HG03108 (cell line): Measurements from ENCODE around the gene RPL39L.

Experiments
- ATAC-seq: cut with Tn5 transposase; IDR thresholded peaks from one replicate; pipeline ENCODE4 v1.9.1; 2021; ENCODE audit warnings: moderate library complexity; ENCODE audit not compliant: unreplicated experiment

The RPL39L gene

GRCh38 chr3:187101184-187102072 lies 37.9 kb downstream of the RPL39L start:
- ATAC-seq, result no peak

GRCh38 chr3:187098923-187099512 lies 40.3 kb downstream of the RPL39L start:
- no peak for ATAC-seq

- ATAC-seq, result no peak
Measured at GRCh38 chr3:187093320-187093719, 46.0 kb downstream of the RPL39L start.

- ATAC-seq, result no peak
Measured at GRCh38 chr3:187088701-187089100, 50.6 kb downstream of the RPL39L start.

- no peak for ATAC-seq
Measured at GRCh38 chr3:187086831-187087230, 52.5 kb downstream of the RPL39L start.

GRCh38 chr3:187085933-187086332 lies 53.4 kb downstream of the RPL39L start:
- no peak for ATAC-seq

DNA sequence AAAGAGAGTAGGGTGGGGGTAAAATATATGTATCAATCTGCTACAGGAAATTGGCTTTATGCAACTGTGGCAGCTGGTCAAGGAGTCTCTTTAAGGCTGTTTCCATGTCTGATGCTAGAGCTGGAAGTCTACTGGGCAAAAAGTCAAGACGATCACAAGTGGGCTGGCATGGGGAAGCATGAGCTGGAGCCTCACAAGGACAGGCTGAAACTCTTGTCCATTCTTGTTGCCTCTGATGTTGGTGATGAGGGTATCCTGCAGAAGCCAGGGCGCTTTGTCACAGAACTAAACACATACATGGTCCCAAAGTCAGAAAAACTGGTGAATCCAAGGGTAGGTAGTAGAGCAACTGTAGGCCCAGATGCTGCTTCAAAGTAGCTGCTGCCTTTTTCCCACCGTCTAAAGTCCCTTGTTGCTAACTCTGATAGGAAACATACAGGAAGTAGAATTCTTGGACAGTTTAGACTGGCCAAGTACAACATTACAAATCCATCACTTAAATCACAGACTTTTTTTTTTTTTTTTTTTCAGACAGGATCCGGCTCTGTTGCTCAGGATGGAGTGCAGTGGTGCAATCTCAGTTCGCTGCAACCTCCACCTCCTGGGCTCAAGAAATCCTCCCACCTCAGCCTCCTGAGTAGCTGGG lies 54.2 kb downstream of the RPL39L start:
- no peak for ATAC-seq

GRCh38 chr3:187084580-187084979 lies 54.7 kb downstream of the RPL39L start:
- no peak for ATAC-seq

GRCh38 chr3:187084126-187084525 lies 55.2 kb downstream of the RPL39L start:
- no peak for ATAC-seq

DNA sequence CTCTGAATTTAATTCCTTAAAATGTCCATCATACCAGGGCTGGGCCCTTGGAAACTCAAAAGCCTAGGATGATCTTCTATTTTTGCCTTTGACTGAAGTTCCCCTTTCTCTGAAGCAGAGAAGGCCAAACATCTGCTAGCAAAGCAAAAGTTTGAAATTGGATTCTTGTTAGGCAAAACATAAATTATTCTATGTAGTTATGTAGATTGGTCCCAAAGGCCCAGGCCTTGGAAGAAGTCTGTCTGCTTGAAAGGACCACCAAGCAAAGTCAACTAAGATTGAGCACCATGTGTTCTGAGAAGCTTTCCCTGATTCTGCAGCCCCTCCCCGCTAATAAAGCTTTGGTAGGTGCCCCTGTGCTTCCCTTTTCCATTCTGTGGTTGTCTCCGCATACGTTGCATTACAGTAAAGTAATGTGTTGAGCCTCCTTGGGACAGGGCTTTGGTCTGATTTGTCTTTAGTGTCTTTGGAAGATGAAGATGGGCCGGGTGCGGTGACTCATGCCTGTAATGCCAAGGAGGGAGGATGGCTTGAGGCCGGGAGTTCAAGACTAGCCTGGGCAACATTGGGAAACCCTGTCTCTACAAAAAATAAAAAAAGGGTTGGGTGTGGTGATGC lies 56.4 kb downstream of the RPL39L start:
- ATAC-seq, result no peak

DNA sequence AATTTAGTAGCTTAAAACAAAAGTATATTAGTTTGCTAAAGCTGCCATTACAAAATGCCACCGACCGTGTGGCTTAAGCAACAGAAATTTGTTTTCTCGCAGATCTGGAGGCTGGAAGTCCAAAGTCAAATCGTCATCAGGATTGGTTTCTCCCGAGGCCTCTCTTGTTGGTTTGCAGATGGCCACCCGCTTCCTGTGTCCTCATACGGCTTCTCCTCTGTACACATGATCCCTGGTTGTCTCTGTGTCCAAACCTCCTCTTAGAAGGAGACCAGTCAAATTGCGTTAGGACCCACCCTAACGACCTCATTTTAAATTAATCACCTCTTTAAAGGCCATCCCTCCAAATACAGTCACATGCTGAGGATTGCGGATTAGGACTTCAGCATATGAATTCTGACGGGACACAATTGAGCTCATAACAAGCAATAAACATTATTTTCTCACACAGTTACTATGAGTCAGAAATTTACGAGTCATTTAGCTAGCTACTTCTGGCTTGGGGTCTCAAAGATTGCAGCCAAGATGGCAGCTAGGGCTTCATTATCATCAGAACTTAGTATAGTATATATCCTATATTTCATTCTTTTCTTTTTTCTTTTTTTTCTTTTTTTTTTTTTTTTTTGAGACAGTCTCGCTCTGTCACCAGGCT lies 58.4 kb downstream of the RPL39L start:
- no peak for ATAC-seq

- no peak for ATAC-seq
Measured at GRCh38 chr3:187079090-187080022, 59.9 kb downstream of the RPL39L start.

- no peak for ATAC-seq
Measured at GRCh38 chr3:187077537-187077936, 61.8 kb downstream of the RPL39L start.

DNA sequence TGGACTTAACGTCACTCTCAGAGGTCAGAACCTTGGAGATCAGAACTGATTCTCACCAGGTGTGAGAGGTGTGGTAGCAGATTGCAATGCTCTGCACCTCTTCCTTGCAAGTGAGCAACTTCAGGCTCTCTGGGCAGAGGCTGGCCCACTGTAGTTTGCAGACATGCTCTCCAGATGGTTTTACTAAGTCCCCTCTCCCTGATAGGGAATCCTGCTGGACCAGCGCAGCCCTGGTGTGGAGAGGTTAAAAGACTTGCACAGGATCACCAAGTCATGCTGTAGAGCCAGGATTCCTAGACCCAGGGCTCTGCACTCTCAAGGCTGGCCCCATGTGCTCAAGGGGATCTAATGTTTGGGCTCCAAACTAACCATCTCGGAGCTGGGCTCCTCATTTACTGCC lies 62.2 kb downstream of the RPL39L start:
- ATAC-seq, result no peak

- no peak for ATAC-seq
Measured at GRCh38 chr3:187076297-187076696, 63.0 kb downstream of the RPL39L start.

DNA sequence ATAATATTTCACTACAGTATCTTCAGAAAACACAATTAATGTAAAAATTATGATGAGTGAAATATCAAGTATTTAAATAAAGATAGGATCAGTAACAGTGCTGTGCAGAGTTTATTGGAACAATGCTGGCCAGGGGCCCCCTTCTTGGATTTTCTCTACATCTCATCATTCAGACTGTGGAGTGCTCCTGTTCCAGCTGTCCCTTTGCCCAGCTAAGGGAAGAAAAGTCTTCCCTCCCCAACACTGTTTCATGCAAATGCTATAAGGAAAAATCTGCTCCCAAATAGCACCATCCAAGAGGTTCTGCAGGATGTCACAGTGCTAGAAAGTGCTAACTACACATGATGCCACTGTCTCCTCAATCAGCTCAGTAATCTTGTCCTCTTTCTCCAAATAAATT lies 64.5 kb downstream of the RPL39L start:
- no peak for ATAC-seq

- ATAC-seq, result no peak
Measured at GRCh38 chr3:187073581-187074098, 65.7 kb downstream of the RPL39L start.

DNA sequence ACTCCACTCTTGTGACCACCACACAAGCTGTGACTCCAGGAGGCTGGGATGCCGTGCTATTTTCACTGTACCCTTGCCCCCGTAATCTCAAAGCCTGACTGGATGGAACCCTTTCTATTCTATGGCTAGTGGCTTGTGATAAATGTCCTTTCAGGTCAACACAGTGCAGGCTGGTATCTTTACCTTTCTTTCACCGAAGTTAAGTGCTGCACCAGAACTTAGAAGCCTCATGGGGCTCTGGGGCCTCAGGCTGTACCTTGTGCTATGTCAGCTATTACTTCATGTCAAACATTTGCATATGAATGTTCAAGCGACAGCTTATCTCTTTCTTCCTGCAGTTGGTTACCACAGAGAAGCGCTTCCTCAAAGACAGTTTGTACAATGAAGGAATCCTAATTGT lies 66.8 kb downstream of the RPL39L start:
- ATAC-seq, result no peak

DNA sequence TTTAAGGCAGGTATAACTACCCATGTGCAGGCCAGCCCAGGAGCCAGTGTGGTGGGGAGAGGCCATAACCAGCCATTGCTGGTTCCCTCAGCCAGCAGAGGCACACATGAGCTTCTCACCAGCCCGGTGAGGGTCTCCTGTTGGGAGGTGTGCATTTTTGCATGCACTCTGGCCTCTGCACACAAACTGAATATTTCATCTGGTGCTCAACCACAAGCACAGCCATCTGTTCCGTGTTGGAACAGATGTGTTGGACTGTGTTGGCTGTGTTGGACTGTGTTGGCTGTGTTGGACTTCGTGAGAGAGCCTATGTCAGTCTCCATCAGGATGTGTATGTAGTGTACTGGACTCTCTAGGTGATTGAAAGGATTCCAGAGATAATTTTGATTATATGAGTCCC lies 67.2 kb downstream of the RPL39L start:
- ATAC-seq, result no peak
